H1 (cell line): ENCODE data around the gene MMEL1. TPM values are rescaled to one million over a fixed set of nuclear protein-coding genes. Genes with fewer than 3 reads are reported as not detected.
"Not testable (repeated sequence)": the region's sequence is repeated elsewhere in the genome, so short reads cannot be mapped to it uniquely, and the experiment has no call there.

Experiments used
- CTCF ChIA-PET: fragments of 300-600 bp; sonication (Branson Sonifier 250); formaldehyde crosslinking; loops from one replicate; lab custom pipeline; 2021; ENCODE audit not compliant: partially characterized antibody; lab: Charles Lee
- POLR2A ChIA-PET: fragments of 300-600 bp; sonication (Branson Sonifier 250); formaldehyde crosslinking; loops from one replicate; lab custom pipeline; 2021; ENCODE audit warnings: inconsistent platforms; ENCODE audit not compliant: partially characterized antibody; lab: Charles Lee
- DNase-seq, 2 experiments: peaks; one replicate each; pipeline versions ENCODE4 v3.0.0 to v3.0.0-alpha.2; 2010 to 2022; ENCODE audit warnings: low spot score in 2 of 2, low read depth in 1 of 2, mixed read lengths in 1 of 2
- FAIRE-seq: peaks from 2 replicates; lab custom pipeline; 2011; peaks lifted over from hg19 to GRCh38; lab: Jason Lieb, UNC
- H2AFZ ChIP-seq: 2 replicates; pipeline ENCODE4 v1.8.1; 2012; ENCODE audit warnings: low read length, inconsistent platforms
- H2AK5ac ChIP-seq: 2 replicates; pipeline ENCODE4 v1.6.1; 2013; ENCODE audit warnings: low read depth, low read length
- H2BK120ac ChIP-seq: replicated peaks from 2 replicates; pipeline ENCODE3; 2013; ENCODE audit warnings: low read depth, low read length, inconsistent platforms
- H2BK12ac ChIP-seq: 2 replicates; pipeline ENCODE4 v1.6.1; 2013; ENCODE audit warnings: low read depth, low read length
- H2BK15ac ChIP-seq: 2 replicates; pipeline ENCODE4 v1.6.1; 2013; ENCODE audit warnings: low read length
- H2BK20ac ChIP-seq: 2 replicates; pipeline ENCODE4 v1.6.1; 2013; ENCODE audit warnings: low read length
- H2BK5ac ChIP-seq: 2 replicates; pipeline ENCODE4 v1.6.1; 2013; ENCODE audit warnings: low read depth, low read length
- H3K14ac ChIP-seq: 2 replicates; pipeline ENCODE4 v1.6.1; 2013; ENCODE audit warnings: inconsistent platforms; ENCODE audit not compliant: insufficient read length
- H3K18ac ChIP-seq: 2 replicates; pipeline ENCODE4 v1.6.1; 2013; ENCODE audit warnings: low read length; ENCODE audit errors: extremely low read depth
- H3K23ac ChIP-seq: 2 replicates; pipeline ENCODE4 v1.6.1; 2013; ENCODE audit warnings: inconsistent platforms; ENCODE audit not compliant: insufficient read length
- H3K23me2 ChIP-seq: 2 replicates; pipeline ENCODE4 v1.6.1; 2013; ENCODE audit warnings: low read depth, low read length
- H3K27ac ChIP-seq: 2 replicates; pipeline ENCODE4 v1.6.1; 2011; ENCODE audit warnings: low read depth, low read length, inconsistent platforms
- H3K27me3 ChIP-seq, 4 experiments: replicated peaks in 1 of 4; 1 replicate in 1 of 4; 2 replicates in 3 of 4; pipeline versions ENCODE4 v1.6.1 to v1.8.1; 2011 to 2013; ENCODE audit warnings: low read length in 3 of 4, mild to moderate bottlenecking in 3 of 4, inconsistent platforms in 2 of 4, mixed read lengths in 2 of 4, moderate library complexity in 1 of 4; ENCODE audit not compliant: control insufficient read depth in 3 of 4, insufficient read depth in 3 of 4; ENCODE audit errors: extremely low read depth in 1 of 4
- H3K36me3 ChIP-seq, 4 experiments: 2 replicates each; pipeline versions ENCODE4 v1.6.1 to v1.8.1; 2011 to 2013; ENCODE audit warnings: mild to moderate bottlenecking in 4 of 4, low read length in 3 of 4, moderate library complexity in 2 of 4, control low read depth in 1 of 4, inconsistent platforms in 1 of 4; ENCODE audit not compliant: insufficient read depth in 4 of 4, control insufficient read depth in 2 of 4
- H3K4ac ChIP-seq: replicated peaks from 2 replicates; pipeline ENCODE3; 2013; ENCODE audit warnings: low read length, low read depth, mixed read lengths, inconsistent platforms; ENCODE audit not compliant: insufficient read length
- H3K4me1 ChIP-seq, 4 experiments: replicated peaks in 1 of 4; 1 replicate in 1 of 4; 2 replicates in 3 of 4; pipeline versions ENCODE4 v1.6.1 to v1.8.1; 2011 to 2013; ENCODE audit warnings: low read length in 3 of 4, inconsistent platforms in 2 of 4, mixed read lengths in 1 of 4; ENCODE audit not compliant: insufficient read depth in 4 of 4, control insufficient read depth in 3 of 4
- H3K4me2 ChIP-seq, 2 experiments: 2 replicates each; pipeline versions ENCODE4 v1.6.1 to v1.8.1; 2011 to 2013; ENCODE audit warnings: low read depth in 2 of 2, low read length in 2 of 2, control low read depth in 1 of 2, inconsistent platforms in 1 of 2, mild to moderate bottlenecking in 1 of 2; ENCODE audit not compliant: insufficient read depth in 1 of 2
- H3K4me3 ChIP-seq, 4 experiments: fragments of 200-600, 300-600 bp in 1 of 4; sonication (generic), shearing (Covaris generic), sonication (Bioruptor Twin) in 1 of 4; 2 replicates each; pipeline versions ENCODE4 v1.5.1 to v1.8.1; 2011 to 2016; ENCODE audit warnings: low read length in 4 of 4, low read depth in 3 of 4, control low read depth in 2 of 4, inconsistent platforms in 2 of 4, mild to moderate bottlenecking in 2 of 4, mixed read lengths in 1 of 4, moderate library complexity in 1 of 4; ENCODE audit not compliant: insufficient read depth in 2 of 4; ENCODE audit errors: extremely low read depth in 1 of 4
- H3K56ac ChIP-seq: replicated peaks from 2 replicates; pipeline ENCODE3; 2013; ENCODE audit warnings: low read depth, mild to moderate bottlenecking, mixed read lengths, low read length, inconsistent platforms; ENCODE audit not compliant: insufficient read length
- H3K79me1 ChIP-seq: 2 replicates; pipeline ENCODE4 v1.6.1; 2013; ENCODE audit warnings: low read depth, low read length, control low read depth
- H3K79me2 ChIP-seq, 2 experiments: 2 replicates each; pipeline versions ENCODE4 v1.6.1 to v1.8.1; 2012 to 2013; ENCODE audit warnings: low read length in 2 of 2, mild to moderate bottlenecking in 2 of 2, inconsistent platforms in 1 of 2; ENCODE audit not compliant: insufficient read depth in 2 of 2, control insufficient read depth in 1 of 2
- H3K9ac ChIP-seq, 4 experiments: replicated peaks in 1 of 4; 1 replicate in 1 of 4; 2 replicates in 3 of 4; pipeline versions ENCODE4 v1.6.1 to v1.8.1; 2011 to 2013; ENCODE audit warnings: low read depth in 3 of 4, low read length in 3 of 4, control low read depth in 2 of 4, mild to moderate bottlenecking in 2 of 4, moderate library complexity in 2 of 4, inconsistent platforms in 1 of 4; ENCODE audit errors: extremely low read depth in 1 of 4
- H3K9me3 ChIP-seq, 2 experiments: 2 replicates each; pipeline versions ENCODE4 v1.6.1 to v1.8.1; 2012 to 2013; ENCODE audit warnings: mild to moderate bottlenecking in 2 of 2, moderate library complexity in 2 of 2, control low read depth in 1 of 2, inconsistent platforms in 1 of 2, low read depth in 1 of 2, low read length in 1 of 2, mixed read lengths in 1 of 2; ENCODE audit not compliant: insufficient read depth in 2 of 2
- H4K20me1 ChIP-seq, 2 experiments: replicated peaks in 1 of 2; 2 replicates each; pipeline versions ENCODE3 to v1.8.1; 2011 to 2013; ENCODE audit warnings: inconsistent platforms in 2 of 2, low read length in 2 of 2, mild to moderate bottlenecking in 1 of 2; ENCODE audit not compliant: insufficient read depth in 2 of 2, control insufficient read depth in 1 of 2
- H4K5ac ChIP-seq: 2 replicates; pipeline ENCODE4 v1.6.1; 2013; ENCODE audit warnings: low read length, low read depth, mixed read lengths, inconsistent platforms; ENCODE audit not compliant: insufficient read length
- H4K8ac ChIP-seq: 2 replicates; pipeline ENCODE4 v1.8.0; 2013; ENCODE audit warnings: mild to moderate bottlenecking, moderate library complexity, low read length, inconsistent platforms; ENCODE audit not compliant: insufficient read depth; ENCODE audit errors: extremely low read depth
- H4K91ac ChIP-seq: replicated peaks from 2 replicates; pipeline ENCODE3; 2013; ENCODE audit warnings: low read length, mixed read lengths, inconsistent platforms; ENCODE audit not compliant: insufficient read length
- WGBS, 2 experiments: shearing (Covaris generic) in 1 of 2; methylation state at CpG; one replicate each; pipeline versions ENCODE4 v1.1.6 to v1.1.7; 2013 to 2015; ENCODE audit warnings: low lambda C conversion rate in 2 of 2, mixed read lengths in 2 of 2, inconsistent platforms in 1 of 2, low coverage in 1 of 2, missing lambda C conversion rate in 1 of 2; ENCODE audit not compliant: insufficient replicate concordance in 2 of 2, insufficient coverage in 1 of 2, insufficient read length in 1 of 2; ENCODE audit errors: extremely low coverage in 1 of 2, missing lambda C conversion rate in 1 of 2; 5-methylcytosine and 5-hydroxymethylcytosine counted together
- polyA plus RNA-seq, 7 experiments: library from polyadenylated mRNA; depleted of rRNA in 3 of 7; stranded (reverse) in 5 of 7; unstranded in 2 of 7; fragments of >200 nt in 5 of 7; fragments of 200-250 nt in 2 of 7; gene quantifications; 1 replicate in 5 of 7; 2 replicates in 1 of 7; 4 replicates in 1 of 7; pipeline versions ENCODE4 v1.2.1 to v1.2.3, GENCODE V29; 2011 to 2013; ENCODE audit warnings: missing spikeins in 2 of 7, mixed read lengths in 2 of 7
- total RNA-seq: library from RNA; stranded (reverse); fragmentation: NEBNext Ultra II Directional; extraction: Animal tissue kit (Norgen Biotek cat#: 25700); gene quantifications from 2 replicates; pipeline ENCODE4 v1.2.1, GENCODE V29; 2021

MMEL1 gene
- total and polyA plus RNA-seq, 2 of the 8 experiments (the other 6 are each of a cell fraction or from before 2014, with no cell fraction given), result 0.91 to 1.7 TPM

DNA sequence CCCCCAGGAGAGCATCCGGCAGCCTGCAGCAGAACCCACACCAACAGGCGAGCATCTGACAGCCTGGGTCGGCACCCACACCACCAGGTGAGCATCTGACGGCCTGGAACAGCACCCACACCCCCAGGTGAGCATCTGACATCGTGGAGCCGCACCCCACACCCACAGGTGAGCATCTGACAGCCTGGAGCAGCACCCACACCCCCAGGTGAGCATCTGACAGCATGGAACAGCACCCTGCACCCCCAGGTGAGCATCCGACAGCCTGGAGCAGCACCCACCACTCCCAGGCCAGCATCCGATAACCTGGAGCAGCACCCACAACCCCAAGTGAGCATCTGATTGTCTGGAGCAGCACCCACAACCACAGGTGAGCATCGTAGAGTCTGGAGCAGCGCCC, 43.9 kb upstream of the MMEL1 start:
- FAIRE-seq, POLR2A ChIA-PET: not testable (repeated sequence)

DNA sequence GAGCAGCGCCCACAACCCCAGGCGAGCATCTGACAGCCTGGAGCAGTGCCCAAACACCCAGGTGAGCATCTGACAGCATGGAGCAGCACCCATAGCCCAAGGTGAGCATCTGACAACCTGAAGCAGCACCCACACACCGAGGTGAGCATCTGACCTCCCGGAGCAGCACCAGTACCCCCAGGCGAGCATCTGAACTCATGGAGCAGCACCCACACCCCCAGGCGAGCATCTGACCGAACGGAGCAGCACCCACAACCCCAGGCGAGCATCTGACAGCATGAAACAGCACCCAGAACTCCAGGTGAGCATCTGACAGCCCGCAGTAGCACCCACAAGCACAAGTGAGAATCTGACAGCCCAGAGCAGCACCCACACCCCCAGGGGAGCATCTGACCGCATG, 38.8 kb upstream of the MMEL1 start:
- H3K79me2 ChIP-seq, H3K56ac ChIP-seq, H3K23me2 ChIP-seq, H3K27ac ChIP-seq, H3K79me1 ChIP-seq, H2BK5ac ChIP-seq, H3K23ac ChIP-seq, H4K5ac ChIP-seq, H2BK15ac ChIP-seq, H2BK12ac ChIP-seq, H3K4ac ChIP-seq, H2BK120ac ChIP-seq, CTCF ChIA-PET, H2AK5ac ChIP-seq, H2BK20ac ChIP-seq, H3K18ac ChIP-seq, H3K4me3 ChIP-seq, H2AFZ ChIP-seq, H4K20me1 ChIP-seq, DNase-seq, H4K91ac ChIP-seq, H3K4me2 ChIP-seq, POLR2A ChIA-PET, FAIRE-seq, H4K8ac ChIP-seq, H3K27me3 ChIP-seq, H3K4me1 ChIP-seq, H3K36me3 ChIP-seq, H3K9ac ChIP-seq, H3K14ac ChIP-seq: not testable (repeated sequence)
- 66% methylated on average over 8 of the region's 11 CpGs; no CpG with 5 or more reads in 1 of the 2 experiments for WGBS, 2 experiments
- H3K9me3 ChIP-seq, result peaks cover 0 to 16% of the 10 kb centered on the region in 2 experiments; a peak in 1 of 4 replicates

More for the DNA sequence above, 43.9 kb upstream of the MMEL1 start:
- H3K27me3 ChIP-seq, H2BK20ac ChIP-seq, H3K79me2 ChIP-seq, H3K4me3 ChIP-seq, H3K23me2 ChIP-seq, H3K4me1 ChIP-seq, H2BK120ac ChIP-seq, H2BK5ac ChIP-seq, H3K18ac ChIP-seq, H3K27ac ChIP-seq, H3K14ac ChIP-seq, H4K91ac ChIP-seq, H3K56ac ChIP-seq, CTCF ChIA-PET, H3K36me3 ChIP-seq, H4K5ac ChIP-seq, DNase-seq, H3K4ac ChIP-seq, H3K4me2 ChIP-seq, H4K20me1 ChIP-seq, H2BK12ac ChIP-seq, H3K23ac ChIP-seq, H2AFZ ChIP-seq, H2AK5ac ChIP-seq, H4K8ac ChIP-seq, H3K79me1 ChIP-seq, H3K9ac ChIP-seq, H2BK15ac ChIP-seq: not testable (repeated sequence)
- WGBS, 2 experiments, result 89% methylated on average over 2 of the region's 10 CpGs; no CpG with 5 or more reads in 1 of the 2 experiments
- peaks cover 0 to 21% of the 10 kb centered on the region in 2 experiments; a peak in 1 of 4 replicates for H3K9me3 ChIP-seq
